NK-92 (cell line): ENCODE measurements around the gene HS6ST2.

Experiments
- DNase-seq: peaks from one replicate; lab custom pipeline; 2025; ENCODE audit not compliant: unreplicated experiment; lab: John Stamatoyannopoulos, UW

The HS6ST2 gene

GRCh38 chrX:132689612-132690563 is 268.5 kb downstream of the HS6ST2 start:
- no peak for DNase-seq

- DNase-seq = no peak
Observed at GRCh38 chrX:132685276-132685675, 273.2 kb downstream of the HS6ST2 start.

- DNase-seq = no peak
Observed at GRCh38 chrX:132677233-132677716, 281.2 kb downstream of the HS6ST2 start.

- no peak for DNase-seq
Observed at GRCh38 chrX:132676561-132677186, 281.8 kb downstream of the HS6ST2 start.

GRCh38 chrX:132676102-132676501 is 282.3 kb downstream of the HS6ST2 start:
- no peak for DNase-seq

- DNase-seq = no peak
Observed at GRCh38 chrX:132673331-132673730, 285.1 kb downstream of the HS6ST2 start.

- DNase-seq = no peak
Observed at GRCh38 chrX:132671229-132671641, 287.2 kb downstream of the HS6ST2 start.

- no peak for DNase-seq
Observed at GRCh38 chrX:132669142-132669541, 289.3 kb downstream of the HS6ST2 start.

- DNase-seq = no peak
Observed at GRCh38 chrX:132668178-132668577, 290.3 kb downstream of the HS6ST2 start.

GRCh38 chrX:132665676-132666075 is 292.8 kb downstream of the HS6ST2 start:
- DNase-seq = no peak

- DNase-seq = no peak
Observed at GRCh38 chrX:132664273-132664672, 294.2 kb downstream of the HS6ST2 start.

- DNase-seq = no peak
Observed at GRCh38 chrX:132662844-132663243, 295.6 kb downstream of the HS6ST2 start.

GRCh38 chrX:132657876-132658275 is 300.6 kb downstream of the HS6ST2 start:
- no peak for DNase-seq

GRCh38 chrX:132652871-132653270 is 305.6 kb downstream of the HS6ST2 start:
- no peak for DNase-seq

- no peak for DNase-seq
Observed at GRCh38 chrX:132651421-132652086, 306.9 kb downstream of the HS6ST2 start.

GRCh38 chrX:132648895-132649294 is 309.5 kb downstream of the HS6ST2 start:
- DNase-seq = no peak

GRCh38 chrX:132639446-132639845 is 319.0 kb downstream of the HS6ST2 start:
- DNase-seq = no peak

- DNase-seq = no peak
Observed at GRCh38 chrX:132638313-132638712, 320.1 kb downstream of the HS6ST2 start.

GRCh38 chrX:132636080-132636479 is 322.3 kb downstream of the HS6ST2 start:
- no peak for DNase-seq

GRCh38 chrX:132634521-132634920 is 323.9 kb downstream of the HS6ST2 start:
- no peak for DNase-seq

- DNase-seq = no peak
Observed at GRCh38 chrX:132631579-132632232, 326.7 kb downstream of the HS6ST2 start.
